GM21723 (cell line): ENCODE data around the gene LRRC34.

Source experiments
- ATAC-seq: cut with Tn5 transposase; IDR thresholded peaks from one replicate; pipeline ENCODE4 v1.9.1; 2021; ENCODE audit warnings: mild to moderate bottlenecking, moderate library complexity; ENCODE audit not compliant: unreplicated experiment

LRRC34 gene

GRCh38 chr3:169769287-169770181 lies 43.2 kb downstream of the LRRC34 start, which contains the start of gene ACTRT3:
ACTRT3 (minus strand) TSS chr3:169769561; CDS start chr3:169769520, 41 bp downstream.
- peak; percentile 28 for ATAC-seq

- ATAC-seq: peak; percentile 61
Measured at GRCh38 chr3:169764882-169765612, 47.7 kb downstream of the LRRC34 start, which contains the start of gene TERC. TERC (minus strand) TSS chr3:169765060.

DNA sequence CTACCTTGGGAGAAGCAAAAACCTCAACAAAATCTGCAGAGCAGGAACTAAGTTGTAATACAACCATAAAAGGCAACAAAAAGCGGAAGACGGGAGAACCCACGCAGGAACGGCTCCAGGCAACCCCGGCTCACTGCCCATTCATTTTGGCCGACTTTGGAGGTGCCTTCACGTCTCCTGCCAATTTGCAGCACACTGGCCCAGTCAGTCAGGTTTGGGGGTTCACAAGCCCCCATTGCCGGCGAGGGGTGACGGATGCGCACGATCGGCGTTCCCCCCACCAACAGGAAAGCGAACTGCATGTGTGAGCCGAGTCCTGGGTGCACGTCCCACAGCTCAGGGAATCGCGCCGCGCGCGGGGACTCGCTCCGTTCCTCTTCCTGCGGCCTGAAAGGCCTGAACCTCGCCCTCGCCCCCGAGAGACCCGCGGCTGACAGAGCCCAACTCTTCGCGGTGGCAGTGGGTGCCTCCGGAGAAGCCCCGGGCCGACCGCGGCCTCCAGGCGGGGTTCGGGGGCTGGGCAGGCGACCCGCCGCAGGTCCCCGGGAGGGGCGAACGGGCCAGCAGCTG lies 48.3 kb downstream of the LRRC34 start:
- peak; percentile 47 for ATAC-seq

- ATAC-seq: no peak
Measured at GRCh38 chr3:169760479-169760878, 52.2 kb downstream of the LRRC34 start.

DNA sequence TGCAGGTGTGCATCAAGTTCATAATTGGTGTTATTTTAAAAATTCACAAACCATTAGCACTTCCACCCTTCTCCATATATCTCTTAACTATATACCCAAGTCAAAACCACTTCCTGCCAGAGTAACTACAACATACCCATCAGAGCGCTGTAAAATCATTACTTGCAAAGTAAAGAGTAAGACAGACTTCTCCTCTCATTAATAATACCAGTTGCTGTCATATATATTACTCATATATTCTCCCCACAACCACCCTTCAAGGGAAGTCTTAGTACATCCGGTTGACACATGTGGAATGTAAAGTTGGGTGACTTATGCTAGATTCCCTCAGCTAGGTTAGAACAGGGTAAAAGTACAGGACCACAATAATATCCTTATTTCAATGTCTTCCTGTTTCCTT lies 53.4 kb downstream of the LRRC34 start:
- peak; percentile 47 for ATAC-seq

GRCh38 chr3:169758359-169758994 lies 54.2 kb downstream of the LRRC34 start:
- ATAC-seq: no peak

GRCh38 chr3:169755488-169755887 lies 57.2 kb downstream of the LRRC34 start:
- ATAC-seq: no peak

GRCh38 chr3:169754711-169755110 lies 58.0 kb downstream of the LRRC34 start:
- no peak for ATAC-seq

GRCh38 chr3:169751875-169752274 lies 60.8 kb downstream of the LRRC34 start:
- ATAC-seq: no peak

- ATAC-seq: no peak
Measured at GRCh38 chr3:169750665-169751064, 62.0 kb downstream of the LRRC34 start.

DNA sequence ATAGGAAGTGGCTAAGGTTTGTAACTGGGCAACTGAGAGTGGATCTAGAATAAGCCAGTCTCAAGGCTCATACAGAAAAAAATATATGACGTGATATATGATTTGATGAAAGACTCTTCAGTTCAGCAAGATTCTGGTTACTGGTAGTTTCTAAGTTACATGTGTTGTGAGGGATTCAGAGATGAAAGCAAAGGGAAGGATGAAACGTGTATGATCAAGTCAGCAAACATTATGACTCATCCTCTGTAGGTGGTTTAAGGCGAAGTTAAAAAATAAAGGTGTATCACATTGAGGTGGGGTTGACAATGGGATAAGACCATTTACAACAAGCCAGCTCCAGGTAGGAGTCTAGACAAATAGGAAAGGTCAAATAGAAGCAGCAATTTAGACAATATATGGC lies 64.0 kb downstream of the LRRC34 start:
- no peak for ATAC-seq

- no peak for ATAC-seq
Measured at GRCh38 chr3:169746924-169747323, 65.8 kb downstream of the LRRC34 start.

GRCh38 chr3:169744366-169745054 lies 68.2 kb downstream of the LRRC34 start:
- ATAC-seq: no peak
